ENCODE results near the gene NDUFS7.

- TF ChIP-seq CTCF (IDR thresholded peaks at IDR 0.05 in 2 of 3, conservative IDR thresholded peaks at IDR 0.05 in 1 of 3; ENCODE audit: control insufficient read depth in 2 of 3, extremely low read depth in 1 of 3, insufficient read depth in 1 of 3, low read depth in 3 of 3, low read length in 3 of 3) (no peak), JUND (IDR thresholded peaks at IDR 0.05; ENCODE audit: low read depth, low read length) (no peak), POLR2AphosphoS5 (IDR thresholded peaks at IDR 0.05; ENCODE audit: low read length) (no peak), TAF1 (IDR thresholded peaks at IDR 0.05; ENCODE audit: borderline replicate concordance, low read depth, low read length) (no peak), ELK1 (IDR thresholded peaks at IDR 0.05; ENCODE audit: low read depth, low read length) (no peak)
These were observed 17.4 kb upstream of the NDUFS7 start for GRCh38 chr19:1366296-1366695.

Data from GM12878 (cell line).